ENCODE results near the gene MEF2D. TPM values are rescaled to one million over a fixed set of nuclear protein-coding genes. Genes with fewer than 3 reads are reported as not detected.

MEF2D gene
- polyA plus RNA-seq, 4 donors, result 5.8 to 23.7 (median 13.0) TPM

DNA sequence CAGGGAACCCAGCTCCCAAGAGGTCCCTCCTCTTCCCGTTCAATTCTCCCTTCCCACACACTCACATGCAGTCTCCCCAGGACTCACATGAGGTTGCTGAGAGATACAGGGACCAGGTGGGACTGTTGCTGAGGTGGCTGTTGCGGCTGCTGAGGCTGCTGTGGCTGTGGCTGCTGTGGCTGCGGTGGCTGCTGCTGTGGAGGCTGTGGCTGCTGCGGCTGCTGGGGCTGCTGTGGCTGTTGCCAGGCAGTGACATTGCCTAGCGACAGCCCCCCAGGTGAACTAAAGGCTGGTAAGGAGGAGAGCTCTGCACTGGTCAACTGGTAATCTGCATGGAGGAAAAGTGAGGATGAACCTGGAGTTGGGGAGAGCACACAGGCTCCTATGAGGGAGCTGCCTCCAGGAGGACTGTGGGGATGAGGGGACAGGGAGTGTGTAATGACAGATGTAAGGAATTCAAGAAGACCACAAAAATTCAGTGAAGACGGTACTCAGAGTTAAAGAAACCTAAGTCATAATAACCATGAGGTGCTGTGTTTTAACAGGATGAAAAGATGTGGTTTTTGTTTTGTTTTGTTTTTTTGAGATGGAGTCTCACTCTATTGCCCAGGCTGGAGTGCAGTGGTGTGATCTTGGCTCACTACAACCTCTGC, 31.8 kb downstream of the MEF2D start:
- 78 to 90% (median 87%) methylated on average over 6 of the region's 6 CpGs for WGBS, 3 donors
- no peak for FAIRE-seq

DNA sequence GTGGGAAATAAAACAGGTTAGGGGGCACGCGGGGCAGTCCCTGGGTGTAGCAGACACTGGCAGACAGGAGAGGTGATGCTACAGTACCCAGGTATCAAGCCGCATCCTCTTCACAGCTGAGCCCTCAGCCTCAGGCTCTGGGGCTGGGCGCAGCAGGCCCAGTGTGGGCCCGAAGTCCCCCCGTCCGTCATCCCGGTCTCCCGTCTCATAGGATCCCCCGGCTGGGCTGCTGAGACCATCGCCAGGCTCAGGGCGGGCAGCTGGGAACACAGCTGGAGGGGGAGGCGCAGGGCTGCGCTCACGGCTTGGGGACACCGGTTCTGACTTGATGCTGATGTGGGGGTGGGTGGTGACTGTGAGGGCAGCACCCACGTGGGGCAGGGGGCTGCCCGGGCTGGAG, 32.7 kb downstream of the MEF2D start:
- no peaks in the 10 kb centered on the region for H3K27me3 ChIP-seq (ENCODE audit: control insufficient read depth in 3 of 3, insufficient read depth in 3 of 3, low read length in 3 of 3)
- H3K27ac ChIP-seq (ENCODE audit: low read depth in 1 of 3, low read length in 2 of 3), result no peak overlapping the region
- H3K9me3 ChIP-seq (ENCODE audit: control insufficient read depth in 2 of 2, insufficient read depth in 1 of 2, low read depth in 1 of 2, low read length in 1 of 2), result no peaks in the 10 kb centered on the region
- H3K36me3 ChIP-seq (ENCODE audit: control insufficient read depth in 3 of 3, insufficient read depth in 2 of 3, low read depth in 1 of 3, low read length in 3 of 3), result peaks cover 23 to 92% (median 24%) of the 10 kb centered on the region in 3 donors
- H3K4me3 ChIP-seq (ENCODE audit: low read depth in 1 of 3, low read length in 3 of 3), result no peak overlapping the region
- H3K4me1 ChIP-seq (ENCODE audit: control insufficient read depth in 3 of 3, insufficient read depth in 2 of 3, low read depth in 1 of 3, low read length in 2 of 3), result peaks cover 0 to 21% (median 2%) of the 10 kb centered on the region in 3 donors
- FAIRE-seq, result no peak
- no peak for DNase-seq
- 92 to 97% (median 96%) methylated on average over 15 to 18 of the region's 18 CpGs for WGBS, 3 donors

More for the DNA sequence above, 31.8 kb downstream of the MEF2D start:
- Histone ChIP-seq H3K27me3 (ENCODE audit: control insufficient read depth in 3 of 3, insufficient read depth in 3 of 3, low read length in 3 of 3) (no peaks in the 10 kb centered on the region), H3K4me1 (ENCODE audit: control insufficient read depth in 3 of 3, insufficient read depth in 2 of 3, low read depth in 1 of 3, low read length in 2 of 3) (peaks cover 0 to 21% (median 2%) of the 10 kb centered on the region in 3 donors), H3K27ac (ENCODE audit: low read depth in 1 of 3, low read length in 2 of 3) (no peak overlapping the region), H3K36me3 (ENCODE audit: control insufficient read depth in 3 of 3, insufficient read depth in 2 of 3, low read depth in 1 of 3, low read length in 3 of 3) (peaks cover 24 to 93% (median 29%) of the 10 kb centered on the region in 3 donors), H3K4me3 (ENCODE audit: low read depth in 1 of 3, low read length in 3 of 3) (no peak overlapping the region), H3K9me3 (ENCODE audit: control insufficient read depth in 2 of 2, insufficient read depth in 1 of 2, low read depth in 1 of 2, low read length in 1 of 2) (no peaks in the 10 kb centered on the region)
- DNase-seq, result no peak

DNA sequence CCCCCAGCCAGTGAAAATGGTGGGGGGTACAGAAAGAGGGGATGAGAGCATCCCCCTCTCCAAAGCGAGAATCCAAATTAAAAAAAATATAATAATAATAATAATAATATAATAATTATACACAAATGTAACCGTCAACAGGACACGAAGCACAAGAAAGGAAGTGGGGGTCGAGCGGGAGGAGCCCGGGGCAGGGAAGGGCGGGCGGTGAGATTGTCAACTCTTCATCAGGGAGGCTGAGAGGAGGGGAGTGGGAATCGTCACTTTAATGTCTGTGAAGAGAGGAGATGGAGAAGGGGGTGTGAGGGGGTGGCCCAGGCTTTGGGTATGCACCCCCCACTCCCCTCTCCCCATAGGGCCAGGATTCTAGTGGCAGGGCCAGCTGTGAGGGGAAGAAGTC, 33.2 kb downstream of the MEF2D start:
- DNase-seq, result no peak
- no peak overlapping the region for H3K27ac ChIP-seq (ENCODE audit: low read depth in 1 of 3, low read length in 2 of 3)
- 86 to 96% (median 90%) methylated on average over 9 of the region's 9 CpGs for WGBS, 3 donors

DNA sequence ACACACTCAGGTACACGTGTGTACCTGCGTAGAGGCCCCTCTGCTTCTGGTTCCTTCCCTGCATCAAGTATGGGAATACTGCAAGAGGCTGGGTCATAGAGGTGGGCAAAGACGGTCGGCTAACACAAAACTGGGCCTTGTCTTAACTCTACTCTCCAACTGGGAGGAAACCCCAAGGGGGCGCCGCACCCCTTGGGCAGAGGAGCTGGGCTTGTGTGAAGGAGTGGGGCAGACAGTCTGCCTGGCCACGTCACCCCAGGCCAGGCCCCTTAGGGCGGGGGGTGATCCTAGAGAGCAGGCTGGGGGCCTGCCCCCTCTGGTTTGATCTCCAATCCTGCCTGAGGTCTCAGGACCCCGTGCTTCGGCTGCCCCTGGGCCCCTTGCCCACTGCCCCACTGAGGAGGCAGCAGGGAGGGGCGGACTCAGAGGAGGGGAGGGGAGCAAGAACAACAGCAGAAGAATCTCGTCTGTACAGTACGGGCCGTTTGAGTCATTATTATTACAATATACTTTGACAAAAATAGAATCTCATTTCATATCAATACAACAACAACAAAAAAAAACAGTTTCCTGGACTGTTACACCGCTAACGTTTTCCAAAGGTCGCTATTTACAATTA, 34.7 kb downstream of the MEF2D start:
- no peak overlapping the region for H3K4me3 ChIP-seq (ENCODE audit: low read depth in 1 of 3, low read length in 3 of 3)
- DNase-seq (no peak), FAIRE-seq (no peak)
- no peaks in the 10 kb centered on the region for H3K9me3 ChIP-seq (ENCODE audit: control insufficient read depth in 2 of 2, insufficient read depth in 1 of 2, low read depth in 1 of 2, low read length in 1 of 2)
- no peak overlapping the region for H3K27ac ChIP-seq (ENCODE audit: low read depth in 1 of 3, low read length in 2 of 3)
- no peaks in the 10 kb centered on the region for H3K27me3 ChIP-seq (ENCODE audit: control insufficient read depth in 3 of 3, insufficient read depth in 3 of 3, low read length in 3 of 3)
- peaks cover 21 to 73% (median 21%) of the 10 kb centered on the region in 3 donors for H3K36me3 ChIP-seq (ENCODE audit: control insufficient read depth in 3 of 3, insufficient read depth in 2 of 3, low read depth in 1 of 3, low read length in 3 of 3)
- 66 to 78% (median 68%) methylated on average over 17 of the region's 17 CpGs for WGBS, 3 donors
- peaks cover 0 to 11% (median 2%) of the 10 kb centered on the region in 3 donors for H3K4me1 ChIP-seq (ENCODE audit: control insufficient read depth in 3 of 3, insufficient read depth in 2 of 3, low read depth in 1 of 3, low read length in 2 of 3)

More for the DNA sequence above, 33.2 kb downstream of the MEF2D start:
- H3K36me3 ChIP-seq (ENCODE audit: control insufficient read depth in 3 of 3, insufficient read depth in 2 of 3, low read depth in 1 of 3, low read length in 3 of 3), result peaks cover 23 to 89% (median 24%) of the 10 kb centered on the region in 3 donors
- H3K27me3 ChIP-seq (ENCODE audit: control insufficient read depth in 3 of 3, insufficient read depth in 3 of 3, low read length in 3 of 3), result no peaks in the 10 kb centered on the region
- peaks cover 0 to 21% (median 2%) of the 10 kb centered on the region in 3 donors for H3K4me1 ChIP-seq (ENCODE audit: control insufficient read depth in 3 of 3, insufficient read depth in 2 of 3, low read depth in 1 of 3, low read length in 2 of 3)
- H3K4me3 ChIP-seq (ENCODE audit: low read depth in 1 of 3, low read length in 3 of 3), result no peak overlapping the region
- no peaks in the 10 kb centered on the region for H3K9me3 ChIP-seq (ENCODE audit: control insufficient read depth in 2 of 2, insufficient read depth in 1 of 2, low read depth in 1 of 2, low read length in 1 of 2)
- FAIRE-seq, result no peak

DNA sequence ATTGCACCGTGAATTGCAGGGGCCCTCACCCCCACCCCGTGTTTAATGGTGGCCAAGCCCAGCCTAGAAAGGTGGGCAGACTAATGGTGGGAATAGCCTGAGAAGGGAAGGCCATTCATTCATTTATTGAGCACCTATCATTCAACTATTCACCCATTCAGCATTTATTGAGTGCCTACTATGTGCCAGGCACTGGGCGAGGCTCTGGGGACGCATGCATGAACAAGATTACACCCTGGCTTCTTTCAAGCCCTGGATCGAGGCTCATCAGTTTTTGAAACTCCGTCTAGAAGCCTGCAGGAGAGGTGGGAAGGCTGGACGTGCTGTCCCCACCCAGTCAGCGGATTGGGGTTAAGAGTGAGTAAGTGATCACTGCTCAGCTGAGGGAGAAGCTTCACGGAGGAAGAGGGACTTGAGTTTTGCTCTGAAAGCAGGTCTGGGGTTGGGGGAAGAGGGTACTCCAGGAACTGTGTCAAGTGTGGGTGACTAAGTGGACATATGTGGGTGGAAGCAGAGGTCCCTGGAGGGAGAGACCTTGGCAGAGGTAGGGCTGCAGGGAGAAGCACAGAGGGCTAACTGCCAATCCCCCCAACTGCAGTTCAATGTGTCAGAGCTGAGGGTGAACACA, 35.6 kb downstream of the MEF2D start:
- DNase-seq (no peak), FAIRE-seq (no peak)
- WGBS, 3 donors, result 80 to 89% (median 85%) methylated on average over 9 of the region's 9 CpGs
- Histone ChIP-seq H3K36me3 (ENCODE audit: control insufficient read depth in 3 of 3, insufficient read depth in 2 of 3, low read depth in 1 of 3, low read length in 3 of 3) (peaks cover 20 to 69% (median 21%) of the 10 kb centered on the region in 3 donors), H3K4me1 (ENCODE audit: control insufficient read depth in 3 of 3, insufficient read depth in 2 of 3, low read depth in 1 of 3, low read length in 2 of 3) (peaks cover 0 to 10% (median 2%) of the 10 kb centered on the region in 3 donors), H3K9me3 (ENCODE audit: control insufficient read depth in 2 of 2, insufficient read depth in 1 of 2, low read depth in 1 of 2, low read length in 1 of 2) (no peaks in the 10 kb centered on the region), H3K27ac (ENCODE audit: low read depth in 1 of 3, low read length in 2 of 3) (no peak overlapping the region), H3K27me3 (ENCODE audit: control insufficient read depth in 3 of 3, insufficient read depth in 3 of 3, low read length in 3 of 3) (no peaks in the 10 kb centered on the region), H3K4me3 (ENCODE audit: low read depth in 1 of 3, low read length in 3 of 3) (no peak overlapping the region)

DNA sequence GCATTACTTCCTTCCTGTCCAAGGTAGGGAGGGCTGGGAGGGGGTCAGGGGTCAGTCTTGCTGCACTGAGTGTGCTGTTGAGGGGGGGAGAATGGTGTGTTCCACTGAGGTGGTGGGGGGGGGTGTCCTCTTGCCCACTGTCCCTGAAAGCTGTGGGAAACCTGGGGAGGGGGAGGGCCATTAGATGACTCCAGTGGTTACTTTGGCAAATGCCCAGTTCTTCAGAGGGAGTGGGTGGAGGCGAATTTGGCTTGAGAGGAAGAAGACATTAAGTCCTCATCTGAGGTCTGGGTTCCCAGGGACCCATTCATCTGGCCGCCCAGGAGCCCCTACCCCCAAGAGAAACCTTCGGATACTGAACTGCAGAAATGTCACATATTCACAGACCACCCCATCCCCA, 36.2 kb downstream of the MEF2D start:
- H3K9me3 ChIP-seq (ENCODE audit: control insufficient read depth in 2 of 2, insufficient read depth in 1 of 2, low read depth in 1 of 2, low read length in 1 of 2), result no peaks in the 10 kb centered on the region
- DNase-seq (no peak), FAIRE-seq (no peak)
- H3K27ac ChIP-seq (ENCODE audit: low read depth in 1 of 3, low read length in 2 of 3), result no peak overlapping the region
- H3K27me3 ChIP-seq (ENCODE audit: control insufficient read depth in 3 of 3, insufficient read depth in 3 of 3, low read length in 3 of 3), result no peaks in the 10 kb centered on the region
- H3K4me3 ChIP-seq (ENCODE audit: low read depth in 1 of 3, low read length in 3 of 3), result no peak overlapping the region
- H3K4me1 ChIP-seq (ENCODE audit: control insufficient read depth in 3 of 3, insufficient read depth in 2 of 3, low read depth in 1 of 3, low read length in 2 of 3), result peaks cover 0 to 10% (median 2%) of the 10 kb centered on the region in 3 donors
- 65 to 80% (median 72%) methylated on average over 3 of the region's 3 CpGs for WGBS, 3 donors
- peaks cover 18 to 63% (median 21%) of the 10 kb centered on the region in 3 donors for H3K36me3 ChIP-seq (ENCODE audit: control insufficient read depth in 3 of 3, insufficient read depth in 2 of 3, low read depth in 1 of 3, low read length in 3 of 3)

DNA sequence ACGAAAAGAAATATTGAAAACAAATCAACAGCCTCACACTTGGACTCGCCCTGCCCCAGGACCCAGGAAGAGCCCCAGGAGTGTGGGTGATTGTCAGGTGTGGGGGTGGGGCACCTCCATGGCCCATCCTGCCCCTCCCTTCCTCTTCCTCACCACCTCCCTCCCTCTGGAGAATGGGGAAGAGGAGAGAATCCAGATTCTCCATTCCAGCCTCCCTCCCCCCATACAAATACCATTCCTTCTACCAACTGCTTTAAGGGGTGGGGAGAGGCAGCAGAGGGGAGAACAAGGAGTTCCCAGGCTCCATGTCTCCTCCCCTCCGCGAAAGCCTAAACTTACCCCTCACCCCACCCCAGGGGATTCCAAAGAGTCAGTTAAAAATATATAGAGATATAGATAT, 36.7 kb downstream of the MEF2D start:
- DNase-seq (no peak), FAIRE-seq (no peak)
- no peak overlapping the region for H3K4me3 ChIP-seq (ENCODE audit: low read depth in 1 of 3, low read length in 3 of 3)
- no peaks in the 10 kb centered on the region for H3K9me3 ChIP-seq (ENCODE audit: control insufficient read depth in 2 of 2, insufficient read depth in 1 of 2, low read depth in 1 of 2, low read length in 1 of 2)
- peaks cover 18 to 58% (median 20%) of the 10 kb centered on the region in 3 donors for H3K36me3 ChIP-seq (ENCODE audit: control insufficient read depth in 3 of 3, insufficient read depth in 2 of 3, low read depth in 1 of 3, low read length in 3 of 3)
- H3K4me1 ChIP-seq (ENCODE audit: control insufficient read depth in 3 of 3, insufficient read depth in 2 of 3, low read depth in 1 of 3, low read length in 2 of 3), result peaks cover 0 to 10% (median 2%) of the 10 kb centered on the region in 3 donors
- peak overlapping the region in 1 of 3 donors; percentile 17 for H3K27ac ChIP-seq (ENCODE audit: low read depth in 1 of 3, low read length in 2 of 3)
- no peaks in the 10 kb centered on the region for H3K27me3 ChIP-seq (ENCODE audit: control insufficient read depth in 3 of 3, insufficient read depth in 3 of 3, low read length in 3 of 3)
- WGBS, 3 donors, result 82 to 90% (median 86%) methylated on average over 4 of the region's 4 CpGs

DNA sequence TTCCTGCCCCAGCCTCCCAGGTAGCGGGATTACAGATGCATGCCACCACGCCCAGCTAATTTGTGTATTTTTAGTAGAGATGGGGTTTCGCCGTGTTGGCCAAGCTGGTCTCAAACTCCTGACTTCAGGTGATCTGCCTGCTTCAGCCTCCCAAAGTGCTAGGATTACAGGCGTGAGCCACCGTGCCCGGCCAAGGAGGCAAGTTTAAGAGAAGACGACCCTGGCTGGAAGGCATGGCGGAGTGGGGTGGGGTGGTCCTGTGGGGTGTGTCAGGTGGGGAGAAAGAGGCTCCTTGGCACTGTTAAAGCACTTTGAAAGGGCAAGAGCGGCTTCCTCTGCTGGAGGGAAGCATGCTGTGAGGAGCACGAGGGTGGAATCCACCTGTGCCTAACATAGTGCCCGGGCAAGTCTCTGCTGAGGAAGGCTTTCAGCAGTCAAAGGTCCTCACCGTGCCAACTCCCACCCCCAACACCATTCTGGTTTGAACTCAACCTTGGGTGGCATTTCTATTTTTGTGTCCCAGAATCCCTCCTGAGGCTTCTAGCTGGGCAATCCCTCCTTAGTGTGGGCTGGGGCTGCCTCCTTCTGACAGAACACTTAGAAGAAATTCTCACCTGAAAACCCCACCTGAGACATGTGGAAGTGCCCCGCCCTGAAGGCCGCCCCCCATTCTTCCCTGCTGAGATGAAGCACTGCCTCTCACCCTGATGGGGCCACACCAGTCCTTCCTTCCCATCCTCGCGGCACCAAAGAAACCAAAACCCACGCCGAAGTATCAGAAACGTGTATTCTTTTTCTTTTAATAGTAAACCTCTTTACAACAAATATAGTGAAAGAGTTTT, 37.4 kb downstream of the MEF2D start:
- FAIRE-seq (no peak), DNase-seq (no peak)
- H3K4me3 ChIP-seq (ENCODE audit: low read depth in 1 of 3, low read length in 3 of 3), result no peak overlapping the region
- H3K27me3 ChIP-seq (ENCODE audit: control insufficient read depth in 3 of 3, insufficient read depth in 3 of 3, low read length in 3 of 3), result no peaks in the 10 kb centered on the region
- peaks cover 11 to 51% (median 13%) of the 10 kb centered on the region in 3 donors for H3K36me3 ChIP-seq (ENCODE audit: control insufficient read depth in 3 of 3, insufficient read depth in 2 of 3, low read depth in 1 of 3, low read length in 3 of 3)
- no peaks in the 10 kb centered on the region for H3K9me3 ChIP-seq (ENCODE audit: control insufficient read depth in 2 of 2, insufficient read depth in 1 of 2, low read depth in 1 of 2, low read length in 1 of 2)
- H3K4me1 ChIP-seq (ENCODE audit: control insufficient read depth in 3 of 3, insufficient read depth in 2 of 3, low read depth in 1 of 3, low read length in 2 of 3), result peaks cover 0 to 14% (median 2%) of the 10 kb centered on the region in 3 donors
- no peak overlapping the region for H3K27ac ChIP-seq (ENCODE audit: low read depth in 1 of 3, low read length in 2 of 3)
- 80 to 84% (median 83%) methylated on average over 20 of the region's 20 CpGs for WGBS, 3 donors
